GM21526 (cell line): ENCODE results near the gene PRDM4.

Experiments used
- ATAC-seq: cut with Tn5 transposase; IDR thresholded peaks from one replicate; pipeline ENCODE4 v1.9.1; 2021; ENCODE audit warnings: moderate library complexity; ENCODE audit not compliant: unreplicated experiment, low FRiP score

The PRDM4 gene, protein sequence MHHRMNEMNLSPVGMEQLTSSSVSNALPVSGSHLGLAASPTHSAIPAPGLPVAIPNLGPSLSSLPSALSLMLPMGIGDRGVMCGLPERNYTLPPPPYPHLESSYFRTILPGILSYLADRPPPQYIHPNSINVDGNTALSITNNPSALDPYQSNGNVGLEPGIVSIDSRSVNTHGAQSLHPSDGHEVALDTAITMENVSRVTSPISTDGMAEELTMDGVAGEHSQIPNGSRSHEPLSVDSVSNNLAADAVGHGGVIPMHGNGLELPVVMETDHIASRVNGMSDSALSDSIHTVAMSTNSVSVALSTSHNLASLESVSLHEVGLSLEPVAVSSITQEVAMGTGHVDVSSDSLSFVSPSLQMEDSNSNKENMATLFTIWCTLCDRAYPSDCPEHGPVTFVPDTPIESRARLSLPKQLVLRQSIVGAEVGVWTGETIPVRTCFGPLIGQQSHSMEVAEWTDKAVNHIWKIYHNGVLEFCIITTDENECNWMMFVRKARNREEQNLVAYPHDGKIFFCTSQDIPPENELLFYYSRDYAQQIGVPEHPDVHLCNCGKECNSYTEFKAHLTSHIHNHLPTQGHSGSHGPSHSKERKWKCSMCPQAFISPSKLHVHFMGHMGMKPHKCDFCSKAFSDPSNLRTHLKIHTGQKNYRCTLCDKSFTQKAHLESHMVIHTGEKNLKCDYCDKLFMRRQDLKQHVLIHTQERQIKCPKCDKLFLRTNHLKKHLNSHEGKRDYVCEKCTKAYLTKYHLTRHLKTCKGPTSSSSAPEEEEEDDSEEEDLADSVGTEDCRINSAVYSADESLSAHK

DNA sequence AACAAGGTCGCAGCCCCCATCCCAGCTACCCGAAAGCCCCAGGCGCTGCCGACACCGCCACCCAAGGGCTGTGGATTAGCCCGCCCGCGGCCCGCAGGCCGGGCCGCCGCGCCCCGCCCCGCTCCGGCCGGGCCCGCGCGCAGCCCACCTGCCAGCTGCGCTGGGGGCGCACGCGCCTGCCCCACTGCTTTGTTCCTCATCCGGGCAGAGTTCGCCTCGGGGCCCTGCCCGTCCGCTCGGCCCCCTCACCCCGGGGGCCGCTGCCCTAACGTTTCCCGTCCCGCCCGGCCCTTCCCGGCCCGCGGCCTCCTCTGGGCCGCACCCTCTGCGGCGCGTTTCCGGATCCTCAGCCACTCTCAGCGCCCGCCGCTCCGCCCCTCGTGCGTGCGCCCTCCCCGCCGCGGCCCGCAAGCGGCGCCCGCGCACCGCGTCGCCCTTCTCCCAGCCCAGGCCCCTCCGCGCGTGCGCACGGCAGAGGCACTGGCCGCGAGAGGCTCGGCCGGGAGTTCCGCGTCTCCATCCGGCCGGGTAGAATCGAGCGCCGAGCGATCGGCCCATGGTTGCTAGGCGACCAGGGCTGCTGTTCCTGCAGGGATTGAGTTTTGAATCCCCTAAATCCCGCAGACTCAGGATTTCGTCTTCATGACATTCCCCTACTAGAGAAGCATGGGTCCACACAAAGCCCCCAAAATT lies at the start of gene PRDM4:
TSS of gene PRDM4 (minus strand) at position 329 of the 693 bp plus-strand sequence. CDS start 622 bp downstream, outside the sequence.
- ATAC-seq = peak; percentile 93

DNA sequence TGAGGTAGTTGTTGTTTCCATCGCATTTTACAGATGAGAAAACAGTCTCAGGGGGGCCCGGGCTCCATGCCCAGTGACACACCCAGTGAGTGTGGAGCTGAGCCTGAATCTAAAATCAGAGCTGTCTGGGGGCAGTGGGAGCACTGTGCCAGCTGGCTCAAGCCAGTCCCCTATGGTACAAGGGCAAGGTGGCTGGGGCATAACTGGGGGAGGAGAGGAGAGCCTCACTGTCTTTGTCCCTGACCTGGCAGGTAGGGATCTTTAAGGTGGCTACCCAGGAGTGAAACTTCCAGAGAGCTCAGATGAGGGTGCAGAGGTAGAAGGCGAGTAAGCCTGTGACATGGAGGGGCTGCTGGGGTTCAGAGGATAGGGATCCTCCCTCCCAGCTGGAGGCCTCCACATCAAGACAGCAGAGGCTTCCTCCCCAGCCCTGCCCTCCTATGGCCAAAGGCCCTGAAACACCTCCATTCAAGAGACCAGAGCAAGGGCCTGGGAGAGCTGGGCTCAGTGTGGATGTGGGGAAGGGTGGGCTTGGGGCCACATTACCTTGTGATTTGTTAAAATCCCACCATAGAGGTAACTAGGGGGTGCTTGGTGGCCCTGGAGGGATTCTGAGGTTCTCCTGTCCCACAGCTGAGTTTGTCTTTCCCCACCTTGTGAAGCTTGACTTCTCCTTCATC lies 46.7 kb upstream of the PRDM4 start:
- no peak for ATAC-seq

DNA sequence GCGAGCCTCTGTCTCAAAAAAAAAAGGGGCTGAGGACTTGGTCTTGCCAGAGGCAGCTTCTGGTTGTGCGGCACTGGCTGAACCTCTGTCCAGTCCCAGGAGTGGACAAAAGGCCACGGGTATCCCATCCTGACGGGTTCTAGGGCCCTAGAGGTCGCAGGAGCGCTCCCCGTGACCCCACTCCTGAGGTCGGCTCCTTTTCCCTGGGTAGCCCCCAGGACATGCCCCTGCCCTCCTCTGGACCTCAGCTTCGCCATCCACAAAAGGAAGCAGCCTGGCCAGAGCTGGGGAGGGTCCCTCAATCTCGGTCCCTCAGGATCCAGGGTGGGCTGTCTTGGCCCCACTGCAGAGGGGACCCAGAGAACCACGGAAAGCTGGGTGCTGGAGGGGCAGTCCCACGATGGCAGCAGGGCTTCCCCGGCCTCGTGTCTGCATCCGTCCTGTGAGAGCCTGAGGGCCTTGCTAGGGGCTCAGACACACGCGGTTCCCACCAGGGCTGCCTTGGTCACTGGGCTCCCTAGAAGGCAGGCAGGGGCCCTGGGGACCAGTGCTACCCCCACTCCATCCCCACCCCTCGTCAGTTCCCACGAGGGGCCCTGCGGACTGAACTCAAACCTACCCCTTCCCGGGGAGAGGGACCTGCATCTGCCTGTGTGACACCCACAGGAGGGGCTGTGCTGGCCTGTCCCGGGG lies 44.7 kb upstream of the PRDM4 start:
- no peak for ATAC-seq

DNA sequence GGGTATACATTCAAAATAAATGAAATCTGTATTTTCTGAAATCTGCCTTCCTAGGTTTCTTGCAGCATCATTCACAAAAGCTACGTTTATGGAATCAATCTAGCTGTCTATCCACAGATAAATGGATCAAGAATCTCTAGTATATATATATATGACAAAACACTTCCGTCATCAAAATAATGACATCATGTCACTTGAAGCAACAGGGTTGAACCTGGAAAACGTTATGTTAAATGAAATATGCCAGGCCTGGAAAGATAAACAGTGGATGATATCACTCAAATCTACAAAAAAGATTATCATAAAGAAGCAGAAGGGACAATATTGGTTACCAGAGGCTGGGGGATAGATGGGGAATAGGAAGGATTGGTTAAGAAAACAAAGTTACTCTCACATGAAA lies 42.2 kb upstream of the PRDM4 start:
- no peak for ATAC-seq

DNA sequence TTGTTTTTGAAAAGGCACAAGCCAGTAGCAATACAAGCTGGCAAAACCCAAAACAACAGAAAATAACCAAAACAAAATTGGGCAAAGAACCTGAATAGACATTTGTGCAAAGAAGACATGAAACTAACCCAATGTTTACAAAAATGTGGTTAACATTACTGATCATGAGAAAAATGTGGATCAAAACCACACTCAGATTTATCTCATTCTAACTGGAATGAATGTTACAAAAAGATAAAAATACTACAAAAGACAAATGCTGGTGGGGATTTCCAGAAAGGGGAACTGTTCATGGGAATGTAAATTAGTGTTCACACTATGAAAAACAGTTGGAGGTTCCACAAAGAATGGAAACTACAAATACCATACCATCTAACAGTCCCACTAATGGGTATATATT lies 40.2 kb upstream of the PRDM4 start:
- ATAC-seq = no peak

DNA sequence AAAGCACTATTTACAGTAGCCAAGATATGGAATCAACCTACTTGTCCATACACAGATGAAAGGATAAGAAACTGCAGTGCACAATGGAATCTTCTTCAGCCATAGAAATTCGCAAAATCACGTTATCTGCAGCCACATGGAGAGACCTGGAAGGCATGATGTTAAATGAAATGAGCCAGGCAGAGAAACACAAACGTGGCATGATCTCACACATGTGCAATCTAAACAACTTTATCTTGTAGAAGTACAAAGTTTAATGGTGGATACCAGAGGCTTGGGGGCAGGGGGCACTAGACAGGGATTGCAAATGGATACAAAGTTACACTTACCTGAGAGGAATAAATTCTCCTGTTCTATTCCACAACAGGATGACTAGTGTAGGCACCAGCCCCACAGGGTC lies 37.6 kb upstream of the PRDM4 start:
- ATAC-seq = no peak

DNA sequence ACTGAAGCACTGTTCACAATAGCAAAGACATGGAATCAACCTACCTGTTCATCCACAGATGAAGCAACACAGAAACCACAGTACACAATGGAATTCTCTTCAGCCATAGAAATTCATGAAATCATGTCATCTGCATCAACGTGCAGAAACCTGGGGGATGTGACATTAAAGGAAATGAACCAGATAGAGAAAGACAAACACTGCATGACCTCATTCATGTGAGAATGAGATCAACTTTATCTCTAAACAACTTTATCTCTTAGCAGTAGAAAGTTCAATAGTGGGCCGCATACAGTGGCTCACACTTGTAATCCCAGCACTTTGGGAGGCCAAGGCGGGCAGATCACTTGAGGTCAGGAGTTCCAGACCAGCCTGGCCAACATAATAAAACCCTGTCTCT lies 33.5 kb upstream of the PRDM4 start:
- no peak for ATAC-seq

DNA sequence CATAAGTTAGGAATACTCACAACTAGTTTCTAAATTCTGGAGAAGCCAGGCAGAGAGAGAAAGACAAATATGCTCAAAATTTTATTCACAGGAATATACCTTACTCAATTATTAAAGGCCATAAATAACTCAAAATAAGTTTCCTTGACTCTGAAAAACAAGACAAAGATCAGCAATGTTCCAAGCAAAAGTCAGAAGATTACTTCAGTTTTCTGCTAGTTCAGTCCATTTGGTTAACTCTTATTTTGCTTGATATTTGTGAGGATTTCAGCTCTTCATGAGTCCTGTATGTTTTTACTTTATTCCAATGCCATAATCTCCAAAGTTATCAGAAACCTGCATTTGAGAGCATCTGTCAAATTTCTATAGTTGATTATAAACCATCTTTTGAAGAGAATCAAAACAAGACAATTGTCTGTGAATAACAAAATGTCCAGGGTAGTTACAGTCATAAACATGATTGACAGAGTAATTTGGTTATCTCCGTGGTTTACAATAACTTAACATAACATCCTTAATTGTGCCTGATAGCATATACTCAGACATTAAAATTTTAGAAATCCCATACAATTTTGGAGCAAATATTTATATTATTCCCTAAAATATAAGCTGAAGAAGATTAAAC lies 30.6 kb upstream of the PRDM4 start:
- ATAC-seq = no peak

DNA sequence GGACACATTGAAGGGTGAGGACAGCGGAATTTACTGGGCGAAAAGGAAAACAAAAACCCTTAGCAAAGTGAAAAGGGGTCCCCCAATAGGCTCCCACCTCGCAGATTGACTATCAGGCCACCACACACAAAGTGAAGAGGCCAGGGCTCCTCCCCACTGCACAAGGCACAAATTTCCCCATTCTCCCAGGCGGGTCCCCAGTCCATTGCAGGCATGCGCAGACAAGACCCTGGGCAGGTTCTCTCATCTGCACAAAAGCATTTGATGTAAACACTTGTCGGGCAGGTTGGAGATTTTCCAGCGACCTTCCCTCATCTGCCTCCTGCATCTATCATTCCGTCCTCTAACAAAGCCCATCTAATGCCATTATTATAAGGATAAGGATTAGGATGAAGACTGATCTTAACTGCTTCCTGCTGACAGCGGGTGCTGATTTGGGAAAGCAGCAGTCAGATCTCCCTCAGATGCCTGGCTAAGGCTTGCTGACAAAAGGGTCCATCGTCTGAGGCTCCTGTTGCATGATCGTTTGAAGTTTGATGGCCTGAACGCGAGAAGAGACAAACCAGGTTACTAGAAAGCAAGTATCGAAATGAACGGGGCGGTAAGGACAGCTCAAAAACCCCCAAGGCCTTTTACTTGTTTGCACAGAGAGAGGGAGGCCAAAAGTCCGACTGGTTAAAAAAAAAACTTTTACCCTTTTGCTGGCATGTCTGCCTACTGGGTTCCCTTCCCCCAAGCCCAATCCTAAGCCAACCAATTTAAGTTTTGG lies 27.9 kb upstream of the PRDM4 start:
- no peak for ATAC-seq

DNA sequence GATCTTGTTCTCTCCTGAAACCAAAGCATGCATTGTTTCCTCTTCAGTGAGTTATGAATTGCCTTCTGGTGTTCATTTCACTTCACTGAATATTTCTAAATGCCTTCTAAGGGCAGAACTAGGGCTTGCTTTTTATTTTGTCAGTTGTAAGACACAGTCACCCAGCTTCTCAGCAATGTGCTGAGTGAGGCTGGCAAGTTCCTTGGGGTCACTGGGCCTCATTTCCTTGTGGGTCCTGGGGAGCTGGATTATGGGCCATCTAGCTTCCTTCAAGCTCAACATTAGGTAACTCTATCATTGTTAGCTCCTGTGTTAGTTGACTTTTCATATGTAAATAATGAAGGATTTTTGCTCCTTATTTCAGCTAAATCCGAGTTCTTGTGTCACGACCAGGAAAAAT lies 27.3 kb upstream of the PRDM4 start:
- ATAC-seq = no peak

DNA sequence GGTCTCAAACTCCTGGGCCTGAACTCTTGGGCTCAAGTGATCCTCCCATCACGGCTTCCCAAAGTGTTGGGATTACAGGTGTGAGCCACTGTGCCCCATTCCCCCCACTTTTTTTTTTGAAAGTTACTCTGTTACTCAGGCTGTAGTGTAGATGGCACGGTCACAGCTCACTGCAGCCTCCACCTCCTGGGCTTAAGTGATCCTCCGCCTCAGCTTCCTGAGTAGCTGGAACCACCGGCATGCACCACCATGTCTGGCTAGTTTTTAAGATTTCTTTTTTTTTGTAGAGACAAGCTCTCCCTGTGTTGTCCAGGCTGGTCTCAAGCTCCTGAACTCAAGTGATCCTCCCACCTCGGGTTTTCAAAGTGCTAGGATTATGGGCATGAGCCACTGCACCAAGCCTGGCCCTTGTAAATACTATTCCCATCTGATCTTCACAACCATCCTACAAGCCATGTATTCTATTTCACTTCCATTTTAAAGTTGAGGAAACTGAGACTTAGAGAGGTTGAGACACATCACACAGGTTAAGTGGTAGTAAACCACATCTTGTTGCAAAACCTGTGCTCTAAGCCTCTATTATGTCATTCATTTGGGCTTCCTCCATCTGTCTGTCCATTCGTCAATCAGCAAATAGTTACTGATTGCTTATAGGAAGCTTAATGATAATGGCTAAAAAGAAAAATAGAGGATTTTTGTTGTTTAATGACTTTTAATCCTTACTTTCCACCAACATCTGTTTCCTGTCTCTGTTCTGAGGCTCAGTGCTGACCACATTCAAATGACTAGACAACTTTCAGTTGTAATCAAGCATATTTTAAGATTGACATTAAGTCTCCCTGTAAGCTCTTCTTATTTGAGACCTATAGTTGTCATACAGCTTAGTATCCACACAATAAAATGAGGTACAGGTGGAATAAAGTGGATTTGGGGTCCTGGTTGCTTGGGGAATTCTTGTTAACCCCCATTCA lies 22.8 kb upstream of the PRDM4 start:
- ATAC-seq = peak; percentile 61

DNA sequence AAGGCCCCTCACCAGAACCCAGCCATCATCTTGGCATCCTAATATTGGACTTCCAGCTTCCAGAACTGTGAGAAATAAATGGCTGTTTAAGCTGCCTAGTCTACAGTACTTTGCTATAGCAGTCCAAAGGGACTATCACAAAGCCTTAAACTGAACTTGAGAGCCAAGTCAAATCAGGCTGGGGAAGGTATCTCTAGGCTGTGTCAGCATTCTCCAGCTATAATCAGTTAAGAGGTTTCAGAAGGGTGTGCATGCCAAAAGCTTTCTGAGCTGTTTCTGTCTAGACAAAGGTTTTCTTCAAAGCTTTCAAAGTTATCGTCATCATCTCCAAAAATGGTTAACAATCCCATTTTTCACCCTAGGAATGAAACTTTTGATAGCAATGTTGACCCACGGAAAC lies 21.1 kb upstream of the PRDM4 start:
- no peak for ATAC-seq

DNA sequence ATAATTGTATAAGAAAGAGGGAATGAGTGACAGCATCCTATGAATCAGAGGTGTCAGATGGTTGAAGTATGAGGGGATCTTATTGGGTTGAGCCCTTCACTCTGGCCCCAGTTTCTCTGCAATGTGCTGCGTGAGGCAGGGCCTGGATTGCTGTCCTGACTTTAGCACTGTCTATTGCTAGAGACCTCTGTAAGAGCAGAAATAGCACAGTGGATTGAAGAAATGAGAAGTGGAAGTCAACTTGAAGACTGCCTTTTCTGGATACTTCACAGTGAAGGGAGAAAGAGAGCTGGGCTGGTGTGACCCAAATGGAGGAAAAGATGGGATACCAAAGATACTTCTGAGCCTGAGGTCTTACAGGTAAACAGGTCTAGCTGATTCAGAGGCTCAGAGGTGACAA lies 19.4 kb upstream of the PRDM4 start:
- no peak for ATAC-seq

DNA sequence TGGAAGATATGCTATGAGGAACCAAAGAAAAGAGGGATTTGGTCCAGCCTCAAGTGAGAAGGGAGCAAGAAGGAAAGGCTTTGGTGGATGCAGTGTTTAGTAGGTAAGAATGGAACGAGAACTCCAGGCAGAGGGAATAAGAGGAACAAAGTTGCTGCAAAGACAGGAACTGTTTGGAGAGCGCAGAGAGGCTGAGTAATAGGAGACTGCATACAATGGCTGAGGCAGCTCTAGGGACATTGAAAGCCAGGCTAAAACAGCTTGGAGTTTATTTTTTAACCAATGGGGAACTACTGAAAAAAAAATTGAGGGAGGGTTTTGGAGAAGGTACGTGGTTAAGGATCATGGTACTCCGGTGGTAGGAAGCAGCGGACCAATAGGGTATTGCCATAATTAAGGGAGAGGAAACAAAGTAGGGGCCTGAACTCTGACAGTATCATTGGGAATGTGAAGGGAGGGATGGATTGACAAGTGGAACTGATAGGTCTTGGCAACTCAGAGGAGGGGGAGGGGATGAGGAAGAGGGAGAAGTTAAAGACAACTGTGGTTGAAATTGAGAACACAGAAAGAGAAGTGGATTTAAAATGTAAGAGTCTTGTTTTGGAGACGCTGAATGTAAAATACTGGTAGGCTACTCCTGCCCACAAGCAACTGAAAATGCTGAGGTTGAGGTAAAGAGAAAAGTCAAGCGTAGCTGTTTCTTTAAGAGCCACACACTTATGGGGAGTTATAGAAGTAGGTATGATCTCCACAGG lies 18.3 kb upstream of the PRDM4 start:
- peak; percentile 50 for ATAC-seq

DNA sequence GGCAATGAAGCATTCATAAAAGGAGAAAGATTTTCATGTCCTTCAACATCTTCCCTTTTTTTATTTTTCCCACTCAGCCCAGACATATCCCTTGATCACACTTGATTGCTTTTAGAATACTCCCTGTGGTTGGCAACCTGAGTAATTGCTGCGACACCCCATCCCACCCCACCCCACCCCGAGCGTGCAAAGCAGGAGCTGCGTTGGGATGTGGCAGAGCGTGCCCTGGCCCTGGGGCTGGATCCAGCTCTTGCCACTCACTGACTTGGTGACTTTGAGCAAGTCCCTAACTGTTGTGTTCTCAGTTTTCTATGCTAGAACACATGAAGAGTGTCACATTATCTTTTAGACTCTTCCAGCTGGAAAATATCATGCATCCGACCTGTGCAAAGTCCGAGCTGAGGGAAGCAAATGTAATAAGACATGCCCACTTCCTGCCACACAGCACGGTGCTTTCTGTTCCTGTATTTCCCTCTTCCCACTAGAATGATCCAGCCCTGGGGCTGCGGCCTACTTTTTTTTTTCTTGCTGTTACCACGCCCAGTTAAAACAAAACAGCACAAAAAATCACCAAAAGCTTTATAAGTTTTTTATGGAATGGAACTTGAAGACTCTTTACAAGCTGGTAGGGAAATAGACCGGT lies 17.6 kb upstream of the PRDM4 start:
- no peak for ATAC-seq

DNA sequence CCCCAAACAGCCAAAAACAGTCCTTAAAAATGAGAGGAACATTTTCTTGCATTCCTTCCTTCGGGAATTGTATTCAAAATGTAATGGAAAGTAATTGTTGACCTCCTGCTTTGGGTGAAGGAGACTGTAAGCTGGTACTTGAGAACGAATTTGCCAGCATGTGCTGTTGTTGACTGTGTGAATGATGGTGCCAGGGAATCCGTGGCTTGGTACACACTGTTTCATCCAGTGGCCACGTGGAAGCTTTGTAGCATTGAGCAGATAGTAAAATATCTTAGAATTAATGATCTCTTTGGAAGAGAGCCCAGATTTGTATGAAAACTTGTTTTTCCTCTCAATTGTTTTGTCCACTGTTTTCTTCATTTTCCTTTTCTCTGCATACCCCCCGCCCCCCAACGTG lies 15.2 kb upstream of the PRDM4 start:
- ATAC-seq = no peak
